GM23338 (cell line): ENCODE measurements around the gene PDE4D. TPM values are rescaled to one million over a fixed set of nuclear protein-coding genes. Genes with fewer than 3 reads are reported as not detected.

Experiments used
- ATAC-seq: fragments of 200-7000 bp; cut with Tn5 transposase; 3 replicates; pipeline ENCODE4 v1.9.1; 2020
- DNase-seq: peaks from one replicate; pipeline ENCODE4 v3.0.0-alpha.2; 2015; ENCODE audit warnings: low spot score
- H2AFZ ChIP-seq: fragments of 200-600 bp; sonication (generic); 2 replicates; pipeline ENCODE4 v1.8.0; 2016; ENCODE audit warnings: antibody characterized with exemption, mild to moderate bottlenecking, moderate library complexity
- H3F3A ChIP-seq: fragments of 200-600 bp; sonication (generic); replicated peaks from 2 replicates; pipeline ENCODE4 v1.8.0; 2017; ENCODE audit warnings: antibody characterized with exemption, mixed run types, low read depth
- H3K27ac ChIP-seq: fragments of 200-600 bp; sonication (generic); 2 replicates; pipeline ENCODE4 v1.6.1; 2016; ENCODE audit warnings: low read depth
- H3K27me3 ChIP-seq: fragments of 200-600 bp; sonication (generic); 2 replicates; pipeline ENCODE4 v1.8.0; 2016; ENCODE audit warnings: mild to moderate bottlenecking, mixed run types, moderate library complexity; ENCODE audit not compliant: insufficient read depth
- H3K36me3 ChIP-seq: fragments of 200-600 bp; sonication (generic); 2 replicates; pipeline ENCODE4 v1.8.0; 2016; ENCODE audit warnings: mild to moderate bottlenecking; ENCODE audit not compliant: insufficient read depth
- H3K4me1 ChIP-seq: fragments of 200-600 bp; sonication (generic); 2 replicates; pipeline ENCODE4 v1.8.0; 2016; ENCODE audit warnings: mild to moderate bottlenecking, moderate library complexity; ENCODE audit not compliant: insufficient read depth
- H3K4me2 ChIP-seq: fragments of 200-600 bp; sonication (generic); 2 replicates; pipeline ENCODE4 v1.7.1; 2017; ENCODE audit warnings: mixed run types
- H3K4me3 ChIP-seq: fragments of 200-600 bp; sonication (generic); 2 replicates; pipeline ENCODE4 v1.6.1; 2016; ENCODE audit warnings: mixed run types
- H3K79me2 ChIP-seq: fragments of 200-600 bp; sonication (generic); replicated peaks from 2 replicates; pipeline ENCODE4 v1.8.0; 2017; ENCODE audit warnings: mild to moderate bottlenecking; ENCODE audit not compliant: insufficient read depth
- H3K9me2 ChIP-seq: fragments of 200-600 bp; sonication (generic); 2 replicates; pipeline ENCODE4 v1.8.0; 2017; ENCODE audit not compliant: insufficient read depth
- H4K20me1 ChIP-seq: fragments of 200-600 bp; sonication (generic); replicated peaks from 2 replicates; pipeline ENCODE4 v1.8.0; 2017; ENCODE audit warnings: mild to moderate bottlenecking; ENCODE audit not compliant: insufficient read depth
- H3K27ac Mint-ChIP-seq: 2 replicates; pipeline ENCODE4 v1.8.0; 2020; ENCODE audit warnings: inconsistent platforms, mild to moderate bottlenecking, moderate library complexity, mixed read lengths
- H3K27me3 Mint-ChIP-seq: 3 replicates; pipeline ENCODE4 v1.8.0; 2022; ENCODE audit warnings: low read depth, mild to moderate bottlenecking, moderate library complexity, mixed read lengths, inconsistent platforms; ENCODE audit not compliant: insufficient read depth, poor library complexity
- H3K36me3 Mint-ChIP-seq: 3 replicates; pipeline ENCODE4 v1.8.0; 2021; ENCODE audit warnings: low read depth, mild to moderate bottlenecking, inconsistent platforms, moderate library complexity, mixed read lengths
- H3K4me1 Mint-ChIP-seq: 3 replicates; pipeline ENCODE4 v1.8.0; 2020; ENCODE audit warnings: mild to moderate bottlenecking, inconsistent platforms, mixed read lengths
- H3K4me3 Mint-ChIP-seq: 3 replicates; pipeline ENCODE4 v1.8.0; 2021; ENCODE audit warnings: moderate library complexity, mild to moderate bottlenecking, inconsistent platforms, mixed read lengths
- H3K9me3 Mint-ChIP-seq: 3 replicates; pipeline ENCODE4 v1.8.0; 2020; ENCODE audit warnings: moderate library complexity, mild to moderate bottlenecking, inconsistent platforms, mixed read lengths
- CTCF ChIP-seq, 2 experiments: fragments of 200-600 bp in 1 of 2; sonication (generic) in 1 of 2; conservative IDR thresholded peaks; 2 replicates each; pipeline versions ENCODE4 v1.5.1 to v1.6.1; 2016 to 2017; ENCODE audit warnings: antibody characterized with exemption in 2 of 2, low read depth in 2 of 2, mild to moderate bottlenecking in 2 of 2, moderate library complexity in 1 of 2
- JUNB ChIP-seq: IDR thresholded peaks from one replicate; pipeline ENCODE4 v1.6.1; 2016; ENCODE audit warnings: antibody characterized with exemption; ENCODE audit not compliant: unreplicated experiment
- NANOG ChIP-seq: IDR thresholded peaks from 2 replicates; pipeline ENCODE4 v1.6.1; 2016; ENCODE audit warnings: antibody characterized with exemption, borderline replicate concordance
- POLR2AphosphoS5 ChIP-seq: IDR thresholded peaks from 2 replicates; pipeline ENCODE4 v1.6.1; 2016; ENCODE audit warnings: antibody characterized with exemption, low read depth
- polyA plus RNA-seq: library from polyadenylated mRNA; unstranded; fragments of >200 nt; fragmentation: Nextera tagmentation; extraction: Ambion mirVana; gene quantifications from 2 replicates; pipeline ENCODE4 v1.2.1, GENCODE V29; 2016
- total RNA-seq: library from RNA; depleted of rRNA; stranded (reverse); fragments of >200 nt; shearing (Covaris generic); gene quantifications from 2 replicates; pipeline ENCODE4 v1.2.3, GENCODE V29; 2014
- TF ChIP-seq, protein P1 (sequence below): fragments of 250-450 bp; sonication (Bioruptor Pico); IDR thresholded peaks from 2 replicates; pipeline ENCODE4 v1.5.0; 2020; ENCODE audit warnings: mild to moderate bottlenecking, moderate library complexity

PDE4D gene
- total and polyA plus RNA-seq, 2 experiments from 2014 or later = 2.1 to 4.7 TPM

DNA sequence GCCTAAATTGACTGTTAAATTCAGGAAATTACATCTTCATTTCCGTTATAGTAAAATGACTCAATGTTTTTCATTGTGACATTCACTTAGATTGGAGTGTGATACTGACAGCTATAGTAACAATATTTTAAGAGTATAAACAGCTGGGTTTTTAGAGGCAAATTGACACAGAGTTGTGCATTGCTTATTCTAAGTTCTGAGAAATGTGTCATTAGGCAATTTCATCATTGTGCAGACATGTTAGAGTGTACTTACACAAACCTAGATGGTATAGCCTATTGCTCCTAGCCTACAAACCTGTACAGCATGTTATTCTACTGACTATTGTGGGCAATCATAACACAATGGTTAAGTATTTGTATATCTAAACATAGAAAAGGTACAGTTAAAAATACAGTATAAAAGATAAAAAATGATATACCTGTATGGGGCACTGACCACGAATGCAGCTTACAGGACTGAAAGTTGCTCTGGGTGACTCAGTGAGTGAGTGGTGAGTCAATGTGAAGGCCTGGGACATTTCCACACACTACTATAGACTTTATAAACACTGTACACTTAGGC is 132.7 kb downstream of the PDE4D start (continued):
- TF ChIP-seq CTCF (conservative IDR thresholded peaks at IDR 0.05; ENCODE audit: low read depth in 2 of 2) = no peak

DNA sequence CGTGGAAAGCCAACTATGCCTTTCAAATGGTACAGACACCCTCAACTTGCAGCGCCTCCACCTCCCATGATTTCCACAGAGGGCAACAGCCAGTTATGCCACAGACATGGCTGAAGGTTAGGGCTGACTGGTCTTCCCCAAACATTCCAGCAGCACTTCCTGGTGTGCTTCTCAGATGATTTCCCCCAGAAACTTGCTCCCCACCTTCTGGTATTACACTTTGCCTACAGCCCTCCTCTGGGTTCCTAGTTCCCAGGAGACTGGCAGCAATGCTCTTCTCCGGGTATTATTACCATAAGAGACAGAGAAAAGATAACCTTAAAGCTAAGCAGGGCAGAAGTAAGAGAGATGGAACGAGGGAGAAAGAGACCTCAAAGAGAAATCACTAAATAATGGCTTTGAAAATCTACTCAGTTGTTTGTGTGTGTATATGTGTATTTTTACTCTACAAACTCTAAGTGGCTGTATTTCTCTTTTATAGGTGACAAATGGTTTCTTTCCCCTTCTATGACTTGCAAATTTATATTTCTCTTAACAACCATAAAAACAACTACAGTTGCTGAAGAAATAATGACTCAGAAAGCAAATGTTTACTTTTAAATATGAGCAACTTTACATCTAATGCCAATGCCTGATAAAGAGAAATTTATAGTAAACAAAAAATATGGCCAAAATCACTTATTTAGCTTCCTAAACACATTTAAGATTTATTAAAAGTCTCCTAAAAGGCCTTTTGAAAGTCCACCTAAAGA is 133.8 kb downstream of the PDE4D start:
- Mint-ChIP-seq H3K4me3 (peak overlapping the region; percentile 14; the same call in 1 of the 3 replicates), H3K9me3 (no peaks in the 10 kb centered on the region), H3K27ac (no peak overlapping the region), H3K36me3 (no peaks in the 10 kb centered on the region), H3K27me3 (no peaks in the 10 kb centered on the region), H3K4me1 (peaks cover 9% of the 10 kb centered on the region; the same call in 2 of the 3 replicates)
- no peak overlapping the region for H3K27ac ChIP-seq
- H3K4me3 ChIP-seq = no peak overlapping the region
- H3K27me3 ChIP-seq = no peaks in the 10 kb centered on the region
- ATAC-seq = peak; percentile 56; the same call in 2 of the 3 replicates
- H3F3A ChIP-seq = no peaks in the 10 kb centered on the region
- peak overlapping the region; percentile 61; the same call in 1 of the 2 replicates for H2AFZ ChIP-seq
- no peak overlapping the region for H3K4me2 ChIP-seq
- no peaks in the 10 kb centered on the region for H4K20me1 ChIP-seq
- no peaks in the 10 kb centered on the region; the same call in 1 of the 2 replicates for H3K4me1 ChIP-seq
- H3K79me2 ChIP-seq = no peaks in the 10 kb centered on the region
- peak; percentile 41 for DNase-seq
- TF ChIP-seq NANOG = no peak
- TF ChIP-seq, protein P1, sequence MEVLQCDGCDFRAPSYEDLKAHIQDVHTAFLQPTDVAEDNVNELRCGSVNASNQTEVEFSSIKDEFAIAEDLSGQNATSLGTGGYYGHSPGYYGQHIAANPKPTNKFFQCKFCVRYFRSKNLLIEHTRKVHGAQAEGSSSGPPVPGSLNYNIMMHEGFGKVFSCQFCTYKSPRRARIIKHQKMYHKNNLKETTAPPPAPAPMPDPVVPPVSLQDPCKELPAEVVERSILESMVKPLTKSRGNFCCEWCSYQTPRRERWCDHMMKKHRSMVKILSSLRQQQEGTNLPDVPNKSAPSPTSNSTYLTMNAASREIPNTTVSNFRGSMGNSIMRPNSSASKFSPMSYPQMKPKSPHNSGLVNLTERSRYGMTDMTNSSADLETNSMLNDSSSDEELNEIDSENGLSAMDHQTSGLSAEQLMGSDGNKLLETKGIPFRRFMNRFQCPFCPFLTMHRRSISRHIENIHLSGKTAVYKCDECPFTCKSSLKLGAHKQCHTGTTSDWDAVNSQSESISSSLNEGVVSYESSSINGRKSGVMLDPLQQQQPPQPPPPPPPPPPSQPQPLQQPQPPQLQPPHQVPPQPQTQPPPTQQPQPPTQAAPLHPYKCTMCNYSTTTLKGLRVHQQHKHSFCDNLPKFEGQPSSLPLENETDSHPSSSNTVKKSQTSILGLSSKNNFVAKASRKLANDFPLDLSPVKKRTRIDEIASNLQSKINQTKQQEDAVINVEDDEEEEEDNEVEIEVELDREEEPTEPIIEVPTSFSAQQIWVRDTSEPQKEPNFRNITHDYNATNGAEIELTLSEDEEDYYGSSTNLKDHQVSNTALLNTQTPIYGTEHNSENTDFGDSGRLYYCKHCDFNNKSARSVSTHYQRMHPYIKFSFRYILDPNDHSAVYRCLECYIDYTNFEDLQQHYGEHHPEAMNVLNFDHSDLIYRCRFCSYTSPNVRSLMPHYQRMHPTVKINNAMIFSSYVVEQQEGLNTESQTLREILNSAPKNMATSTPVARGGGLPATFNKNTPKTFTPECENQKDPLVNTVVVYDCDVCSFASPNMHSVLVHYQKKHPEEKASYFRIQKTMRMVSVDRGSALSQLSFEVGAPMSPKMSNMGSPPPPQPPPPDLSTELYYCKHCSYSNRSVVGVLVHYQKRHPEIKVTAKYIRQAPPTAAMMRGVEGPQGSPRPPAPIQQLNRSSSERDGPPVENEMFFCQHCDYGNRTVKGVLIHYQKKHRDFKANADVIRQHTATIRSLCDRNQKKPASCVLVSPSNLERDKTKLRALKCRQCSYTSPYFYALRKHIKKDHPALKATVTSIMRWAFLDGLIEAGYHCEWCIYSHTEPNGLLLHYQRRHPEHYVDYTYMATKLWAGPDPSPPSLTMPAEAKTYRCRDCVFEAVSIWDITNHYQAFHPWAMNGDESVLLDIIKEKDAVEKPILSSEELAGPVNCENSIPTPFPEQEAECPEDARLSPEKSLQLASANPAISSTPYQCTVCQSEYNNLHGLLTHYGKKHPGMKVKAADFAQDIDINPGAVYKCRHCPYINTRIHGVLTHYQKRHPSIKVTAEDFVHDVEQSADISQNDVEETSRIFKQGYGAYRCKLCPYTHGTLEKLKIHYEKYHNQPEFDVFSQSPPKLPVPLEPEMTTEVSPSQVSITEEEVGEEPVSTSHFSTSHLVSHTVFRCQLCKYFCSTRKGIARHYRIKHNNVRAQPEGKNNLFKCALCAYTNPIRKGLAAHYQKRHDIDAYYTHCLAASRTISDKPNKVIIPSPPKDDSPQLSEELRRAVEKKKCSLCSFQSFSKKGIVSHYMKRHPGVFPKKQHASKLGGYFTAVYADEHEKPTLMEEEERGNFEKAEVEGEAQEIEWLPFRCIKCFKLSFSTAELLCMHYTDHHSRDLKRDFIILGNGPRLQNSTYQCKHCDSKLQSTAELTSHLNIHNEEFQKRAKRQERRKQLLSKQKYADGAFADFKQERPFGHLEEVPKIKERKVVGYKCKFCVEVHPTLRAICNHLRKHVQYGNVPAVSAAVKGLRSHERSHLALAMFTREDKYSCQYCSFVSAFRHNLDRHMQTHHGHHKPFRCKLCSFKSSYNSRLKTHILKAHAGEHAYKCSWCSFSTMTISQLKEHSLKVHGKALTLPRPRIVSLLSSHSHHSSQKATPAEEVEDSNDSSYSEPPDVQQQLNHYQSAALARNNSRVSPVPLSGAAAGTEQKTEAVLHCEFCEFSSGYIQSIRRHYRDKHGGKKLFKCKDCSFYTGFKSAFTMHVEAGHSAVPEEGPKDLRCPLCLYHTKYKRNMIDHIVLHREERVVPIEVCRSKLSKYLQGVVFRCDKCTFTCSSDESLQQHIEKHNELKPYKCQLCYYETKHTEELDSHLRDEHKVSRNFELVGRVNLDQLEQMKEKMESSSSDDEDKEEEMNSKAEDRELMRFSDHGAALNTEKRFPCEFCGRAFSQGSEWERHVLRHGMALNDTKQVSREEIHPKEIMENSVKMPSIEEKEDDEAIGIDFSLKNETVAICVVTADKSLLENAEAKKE (CRISPR knock-in tag) = no peak
- no peak for TF ChIP-seq POLR2AphosphoS5
- TF ChIP-seq JUNB = no peak
- TF ChIP-seq CTCF (conservative IDR thresholded peaks at IDR 0.05; ENCODE audit: low read depth in 2 of 2) = no peak
- no peaks in the 10 kb centered on the region for H3K9me2 ChIP-seq
- no peaks in the 10 kb centered on the region for H3K36me3 ChIP-seq
